Measurements from ENCODE around the gene CUEDC2.

CUEDC2 gene

GRCh38 chr10:102421757-102422512 lies 10.4 kb downstream of the CUEDC2 start:
- peaks cover 18% of the 10 kb centered on the region for H3K36me3 Mint-ChIP-seq
- peak overlapping the region; percentile 98 for H3K4me3 Mint-ChIP-seq
- no peaks in the 10 kb centered on the region for H3K9me3 Mint-ChIP-seq
- peaks cover 58% of the 10 kb centered on the region for H3K4me1 Mint-ChIP-seq
- H3K27ac Mint-ChIP-seq, result peak overlapping the region; percentile 84
- ATAC-seq, result peak; percentile 13
- H3K27me3 Mint-ChIP-seq, result peaks cover 26% of the 10 kb centered on the region

GRCh38 chr10:102421507-102421756 lies 10.9 kb downstream of the CUEDC2 start:
- Mint-ChIP-seq H3K4me1 (peaks cover 54% of the 10 kb centered on the region), H3K27me3 (peaks cover 31% of the 10 kb centered on the region), H3K4me3 (peak overlapping the region; percentile 98), H3K27ac (peak overlapping the region; percentile 84), H3K9me3 (no peaks in the 10 kb centered on the region), H3K36me3 (peaks cover 15% of the 10 kb centered on the region)
- no peak for ATAC-seq

- Mint-ChIP-seq H3K27ac (peak within 1 kb of the TSS; percentile 84), H3K4me3 (peak within 1 kb of the TSS; percentile 98), H3K36me3 (peaks cover 10% of the 10 kb centered on the region), H3K27me3 (peaks cover 36% of the 10 kb centered on the region), H3K4me1 (peaks cover 49% of the 10 kb centered on the region), H3K9me3 (no peaks in the 10 kb centered on the region)
- ATAC-seq, result peak; percentile 87
Observed at GRCh38 chr10:102420714-102421506, 11.5 kb downstream of the CUEDC2 start, which contains the start of gene FBXL15. FBXL15 (plus strand) TSS chr10:102420836; CDS start chr10:102421130, 294 bp downstream.

GRCh38 chr10:102420181-102420713 lies 12.1 kb downstream of the CUEDC2 start:
- no peak for ATAC-seq
- H3K27ac Mint-ChIP-seq, result peak overlapping the region; percentile 84
- H3K9me3 Mint-ChIP-seq, result no peaks in the 10 kb centered on the region
- peaks cover 5% of the 10 kb centered on the region for H3K36me3 Mint-ChIP-seq
- peaks cover 46% of the 10 kb centered on the region for H3K4me1 Mint-ChIP-seq
- peak overlapping the region; percentile 98 for H3K4me3 Mint-ChIP-seq
- H3K27me3 Mint-ChIP-seq, result peaks cover 42% of the 10 kb centered on the region

GRCh38 chr10:102419269-102420180 lies 12.8 kb downstream of the CUEDC2 start:
- Mint-ChIP-seq H3K27me3 (peaks cover 50% of the 10 kb centered on the region), H3K27ac (peak overlapping the region; percentile 84), H3K9me3 (no peaks in the 10 kb centered on the region), H3K4me1 (peaks cover 50% of the 10 kb centered on the region), H3K4me3 (peak overlapping the region; percentile 98), H3K36me3 (peaks cover 5% of the 10 kb centered on the region)
- ATAC-seq, result no peak

- peaks cover 53% of the 10 kb centered on the region for H3K4me1 Mint-ChIP-seq
- ATAC-seq, result no peak
- peaks cover 5% of the 10 kb centered on the region for H3K36me3 Mint-ChIP-seq
- peaks cover 57% of the 10 kb centered on the region for H3K27me3 Mint-ChIP-seq
- no peaks in the 10 kb centered on the region for H3K9me3 Mint-ChIP-seq
- H3K27ac Mint-ChIP-seq, result peak within 1 kb of the TSS; percentile 84
- H3K4me3 Mint-ChIP-seq, result peak within 1 kb of the TSS; percentile 98
Observed at GRCh38 chr10:102418622-102419268, 13.6 kb downstream of the CUEDC2 start, which contains the start of gene PSD. PSD (minus strand) TSS chr10:102418785; CDS start chr10:102417038, 1,747 bp downstream.

GRCh38 chr10:102416695-102417094 lies 15.7 kb downstream of the CUEDC2 start:
- H3K9me3 Mint-ChIP-seq, result no peaks in the 10 kb centered on the region
- ATAC-seq, result no peak
- peaks cover 47% of the 10 kb centered on the region for H3K4me1 Mint-ChIP-seq
- H3K27ac Mint-ChIP-seq, result no peak overlapping the region
- H3K4me3 Mint-ChIP-seq, result no peak overlapping the region
- peaks cover 69% of the 10 kb centered on the region for H3K27me3 Mint-ChIP-seq
- no peaks in the 10 kb centered on the region for H3K36me3 Mint-ChIP-seq

GRCh38 chr10:102416283-102416682 lies 16.1 kb downstream of the CUEDC2 start:
- H3K36me3 Mint-ChIP-seq, result no peaks in the 10 kb centered on the region
- ATAC-seq, result no peak
- peaks cover 73% of the 10 kb centered on the region for H3K27me3 Mint-ChIP-seq
- H3K9me3 Mint-ChIP-seq, result no peaks in the 10 kb centered on the region
- H3K4me3 Mint-ChIP-seq, result no peak overlapping the region
- H3K4me1 Mint-ChIP-seq, result peaks cover 52% of the 10 kb centered on the region
- H3K27ac Mint-ChIP-seq, result no peak overlapping the region

- no peak for ATAC-seq
- Mint-ChIP-seq H3K4me1 (peaks cover 53% of the 10 kb centered on the region), H3K9me3 (no peaks in the 10 kb centered on the region), H3K27me3 (peaks cover 86% of the 10 kb centered on the region), H3K4me3 (no peak overlapping the region), H3K27ac (no peak overlapping the region), H3K36me3 (no peaks in the 10 kb centered on the region)
Observed at GRCh38 chr10:102414749-102415148, 17.6 kb downstream of the CUEDC2 start.

- Mint-ChIP-seq H3K36me3 (no peaks in the 10 kb centered on the region), H3K4me1 (peaks cover 51% of the 10 kb centered on the region), H3K9me3 (no peaks in the 10 kb centered on the region), H3K27me3 (peaks cover 87% of the 10 kb centered on the region), H3K4me3 (no peak overlapping the region), H3K27ac (no peak overlapping the region)
- ATAC-seq, result no peak
Observed at GRCh38 chr10:102413806-102414561, 18.4 kb downstream of the CUEDC2 start.

GRCh38 chr10:102413053-102413705 lies 19.2 kb downstream of the CUEDC2 start:
- Mint-ChIP-seq H3K4me1 (peaks cover 52% of the 10 kb centered on the region), H3K4me3 (no peak overlapping the region), H3K27ac (no peak overlapping the region), H3K9me3 (no peaks in the 10 kb centered on the region), H3K27me3 (peaks cover 86% of the 10 kb centered on the region), H3K36me3 (no peaks in the 10 kb centered on the region)
- ATAC-seq, result peak; percentile 31

GRCh38 chr10:102412293-102412692 lies 20.1 kb downstream of the CUEDC2 start:
- H3K4me3 Mint-ChIP-seq, result no peak overlapping the region
- no peaks in the 10 kb centered on the region for H3K9me3 Mint-ChIP-seq
- peaks cover 86% of the 10 kb centered on the region for H3K27me3 Mint-ChIP-seq
- peaks cover 49% of the 10 kb centered on the region for H3K4me1 Mint-ChIP-seq
- H3K27ac Mint-ChIP-seq, result no peak overlapping the region
- no peaks in the 10 kb centered on the region for H3K36me3 Mint-ChIP-seq
- no peak for ATAC-seq
